BJ (cell line): ENCODE measurements around the gene RGPD8. TPM values are rescaled to one million over a fixed set of nuclear protein-coding genes. Genes with fewer than 3 reads are reported as not detected.

ENCODE experiments used
- CTCF ChIA-PET: fragments of 350-600 bp; formaldehyde crosslinking; extraction: SDS; loops from one replicate; lab custom pipeline; 2021; ENCODE audit warnings: antibody characterized with exemption, inconsistent platforms; lab: Yijun Ruan, JAX
- POLR2A ChIA-PET: fragments of 300-600 bp; sonication (Branson Sonifier 250); formaldehyde crosslinking; extraction: SDS; loops from one replicate; lab custom pipeline; 2021; ENCODE audit warnings: antibody characterized with exemption; lab: Charles Lee
- DNase-seq: peaks from one replicate; pipeline ENCODE4 v3.0.0-alpha.2; 2011; ENCODE audit warnings: low read depth
- H3K27me3 ChIP-seq: 2 replicates; pipeline ENCODE4 v1.6.0; 2011; ENCODE audit warnings: low read length; ENCODE audit not compliant: control insufficient read depth, insufficient read depth
- H3K36me3 ChIP-seq: 2 replicates; pipeline ENCODE4 v1.5.1; 2011; ENCODE audit warnings: low read length; ENCODE audit not compliant: control insufficient read depth, insufficient read depth
- H3K4me3 ChIP-seq: 2 replicates; pipeline ENCODE4 v1.5.1; 2011; ENCODE audit warnings: low read depth, mild to moderate bottlenecking, control low read depth, low read length
- polyA plus RNA-seq: library from polyadenylated mRNA; depleted of rRNA; stranded (reverse); fragments of >200 nt; gene quantifications from 2 replicates; pipeline ENCODE4 v1.2.3, GENCODE V29; 2011
- TF ChIP-seq, protein P1 (sequence below): IDR thresholded peaks from 2 replicates; pipeline ENCODE4 v1.5.1; 2011; ENCODE audit warnings: low read depth, mild to moderate bottlenecking, control low read depth, inconsistent platforms, low read length, moderate library complexity; ENCODE audit not compliant: insufficient read depth

Gene RGPD8
- polyA plus RNA-seq, 1 experiment: 0.97 TPM

DNA sequence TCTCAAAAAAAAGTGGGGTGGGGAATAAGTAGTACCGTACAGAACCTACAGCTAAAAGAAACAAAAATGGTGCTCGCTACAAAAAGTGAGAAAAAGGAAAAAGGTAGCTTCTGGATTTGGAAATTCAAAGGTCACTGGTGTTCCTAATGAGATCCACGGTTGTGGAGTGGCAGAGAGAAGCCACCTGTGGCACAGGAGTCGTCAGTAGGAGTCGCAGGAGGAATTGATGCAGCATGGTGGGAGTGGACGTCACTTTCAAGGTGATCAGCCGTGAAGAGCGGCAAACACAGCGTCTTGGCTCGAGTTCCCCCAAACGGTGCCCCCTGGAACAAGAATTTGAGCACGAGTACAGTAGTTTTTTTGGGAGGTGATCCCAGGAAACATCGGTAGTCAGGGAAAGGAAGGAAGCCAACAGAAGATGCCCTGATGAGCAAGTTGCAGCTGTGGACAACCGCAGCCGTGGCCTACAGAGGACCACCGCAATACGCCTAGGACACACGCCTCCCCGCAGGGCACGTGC is 47.1 kb upstream of the RGPD8 start:
- Histone ChIP-seq H3K36me3 (no peaks in the 10 kb centered on the region), H3K27me3 (no peaks in the 10 kb centered on the region), H3K4me3 (peak overlapping the region; percentile 88)
- ChIA-PET POLR2A (interaction anchor here (0.6 kb wide), 1 partner anchor 25 kb away, joined by 12 read pairs; no protein-coding TSS in a partner anchor), CTCF (interaction anchor here (0.6 to 2.2 kb wide), 21 partner anchors 11 to 740 kb away, joined by 3 to 11 read pairs (median 4); partner anchors contain the start of gene CHCHD5)
- DNase-seq: no peak
- TF ChIP-seq, protein P1, sequence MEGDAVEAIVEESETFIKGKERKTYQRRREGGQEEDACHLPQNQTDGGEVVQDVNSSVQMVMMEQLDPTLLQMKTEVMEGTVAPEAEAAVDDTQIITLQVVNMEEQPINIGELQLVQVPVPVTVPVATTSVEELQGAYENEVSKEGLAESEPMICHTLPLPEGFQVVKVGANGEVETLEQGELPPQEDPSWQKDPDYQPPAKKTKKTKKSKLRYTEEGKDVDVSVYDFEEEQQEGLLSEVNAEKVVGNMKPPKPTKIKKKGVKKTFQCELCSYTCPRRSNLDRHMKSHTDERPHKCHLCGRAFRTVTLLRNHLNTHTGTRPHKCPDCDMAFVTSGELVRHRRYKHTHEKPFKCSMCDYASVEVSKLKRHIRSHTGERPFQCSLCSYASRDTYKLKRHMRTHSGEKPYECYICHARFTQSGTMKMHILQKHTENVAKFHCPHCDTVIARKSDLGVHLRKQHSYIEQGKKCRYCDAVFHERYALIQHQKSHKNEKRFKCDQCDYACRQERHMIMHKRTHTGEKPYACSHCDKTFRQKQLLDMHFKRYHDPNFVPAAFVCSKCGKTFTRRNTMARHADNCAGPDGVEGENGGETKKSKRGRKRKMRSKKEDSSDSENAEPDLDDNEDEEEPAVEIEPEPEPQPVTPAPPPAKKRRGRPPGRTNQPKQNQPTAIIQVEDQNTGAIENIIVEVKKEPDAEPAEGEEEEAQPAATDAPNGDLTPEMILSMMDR: no peak

GRCh38 chr2:112476434-112476833 is 43.0 kb upstream of the RGPD8 start:
- Histone ChIP-seq H3K4me3 (no peak overlapping the region), H3K27me3 (no peaks in the 10 kb centered on the region), H3K36me3 (no peaks in the 10 kb centered on the region)
- ChIA-PET CTCF (no interaction called here), POLR2A (no interaction called here)
- TF ChIP-seq, protein P1: no peak
- no peak for DNase-seq

DNA sequence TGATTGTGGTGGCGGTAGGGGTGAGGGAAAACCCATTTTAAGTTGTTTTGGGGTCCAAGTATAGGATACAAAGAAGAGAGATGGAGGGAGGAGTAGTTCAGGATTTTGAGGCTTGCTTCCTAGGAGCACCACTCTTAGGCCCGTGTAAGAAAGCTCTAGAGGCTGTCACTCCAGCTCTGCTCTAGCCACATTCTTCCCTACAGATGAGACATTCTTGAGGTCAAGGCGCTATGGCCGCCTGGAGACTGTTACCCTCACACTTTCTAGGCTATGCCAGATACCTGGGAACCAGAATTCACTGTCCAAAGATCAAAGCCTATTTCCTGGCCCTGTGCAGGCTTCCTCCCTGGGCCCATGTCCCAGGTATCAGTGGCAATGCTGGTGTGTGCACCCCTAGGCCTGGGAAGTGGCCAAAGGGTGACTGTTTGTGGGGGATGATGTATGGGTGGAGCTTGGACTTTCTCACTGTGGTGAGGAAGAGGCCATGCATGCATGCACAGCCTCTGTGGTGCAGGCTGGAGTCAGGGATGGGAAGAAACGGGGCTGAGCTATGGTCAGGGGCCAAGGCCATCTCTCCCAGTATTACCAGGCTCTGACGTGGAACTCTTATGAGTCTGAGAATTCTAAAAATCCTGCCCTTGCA is 41.5 kb upstream of the RGPD8 start:
- ChIA-PET CTCF (interaction anchor here (0.8 to 1.6 kb wide), 3 partner anchors 13 to 28 kb away, joined by 3 to 4 read pairs (median 3); no protein-coding TSS in a partner anchor), POLR2A (no interaction called here)
- Histone ChIP-seq H3K27me3 (no peaks in the 10 kb centered on the region), H3K4me3 (no peak overlapping the region), H3K36me3 (no peaks in the 10 kb centered on the region)
- DNase-seq: no peak
- TF ChIP-seq, protein P1: no peak

DNA sequence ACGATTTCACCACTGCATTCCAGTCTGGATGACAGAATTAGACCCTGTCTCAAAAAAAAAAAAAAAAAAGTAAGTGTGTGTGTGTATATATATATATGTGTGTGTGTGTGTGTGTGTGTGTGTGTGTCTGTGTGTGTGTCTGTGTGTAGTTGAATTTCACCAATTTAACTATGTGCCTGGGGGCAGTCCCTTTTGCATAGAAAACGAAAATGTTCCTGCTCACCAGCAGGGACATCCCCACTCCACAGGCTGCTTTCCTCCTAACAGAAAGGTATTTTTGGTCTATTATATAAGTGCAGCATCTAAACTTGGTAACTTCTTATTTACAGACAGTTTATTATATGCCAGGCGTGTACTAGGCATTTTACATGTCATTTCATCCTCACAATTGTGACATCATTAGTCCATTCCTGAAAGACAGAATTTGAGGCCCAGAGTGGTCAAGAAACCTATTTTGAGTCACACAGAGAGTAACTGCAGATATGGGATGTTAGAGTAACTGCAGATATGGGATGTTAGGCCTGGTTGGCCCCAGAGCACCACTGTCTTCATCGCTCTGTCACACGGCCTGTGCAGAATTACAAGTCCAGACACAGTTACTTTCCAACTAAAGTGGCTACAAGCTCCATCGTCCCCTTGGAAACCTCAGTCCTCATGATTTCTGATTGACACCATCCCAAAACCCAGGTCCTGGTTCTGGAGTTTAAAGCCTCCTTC is 39.3 kb upstream of the RGPD8 start:
- DNase-seq: no peak
- ChIA-PET POLR2A (no interaction called here), CTCF (interaction anchor here (1.4 kb wide), 1 partner anchor 11 kb away, joined by 4 read pairs; no protein-coding TSS in a partner anchor)
- Histone ChIP-seq H3K4me3 (no peak overlapping the region), H3K27me3 (no peaks in the 10 kb centered on the region), H3K36me3 (no peaks in the 10 kb centered on the region)
- TF ChIP-seq, protein P1: no peak

DNA sequence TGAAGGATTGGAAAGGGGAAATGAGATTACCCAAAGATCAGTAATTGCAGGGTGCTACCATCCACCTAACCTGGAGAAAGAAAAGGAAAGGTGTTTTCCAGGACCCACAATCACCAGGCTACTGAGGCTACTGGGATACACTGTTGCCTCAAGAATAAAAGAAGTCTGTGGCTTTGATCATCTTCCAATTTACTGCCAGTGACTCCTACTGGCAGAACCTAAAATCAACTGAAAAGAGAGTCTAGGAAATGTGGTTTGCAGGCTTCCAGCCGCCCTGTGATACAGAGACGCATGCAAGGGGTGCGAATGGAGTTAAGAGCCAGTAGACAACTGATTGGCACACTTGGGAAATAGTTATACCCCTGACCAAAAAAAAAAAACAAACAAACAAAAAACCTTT is 31.9 kb upstream of the RGPD8 start:
- DNase-seq: no peak
- POLR2A ChIA-PET: no interaction called here

More for the DNA sequence above, 31.9 kb upstream of the RGPD8 start:
- Histone ChIP-seq H3K36me3 (no peaks in the 10 kb centered on the region), H3K27me3 (no peaks in the 10 kb centered on the region; the same call in 1 of the 2 replicates), H3K4me3 (no peak overlapping the region)
- CTCF ChIA-PET: no interaction called here
- TF ChIP-seq, protein P1: peak; percentile 37
